ENCODE measurements around the gene CELSR2.

DNA sequence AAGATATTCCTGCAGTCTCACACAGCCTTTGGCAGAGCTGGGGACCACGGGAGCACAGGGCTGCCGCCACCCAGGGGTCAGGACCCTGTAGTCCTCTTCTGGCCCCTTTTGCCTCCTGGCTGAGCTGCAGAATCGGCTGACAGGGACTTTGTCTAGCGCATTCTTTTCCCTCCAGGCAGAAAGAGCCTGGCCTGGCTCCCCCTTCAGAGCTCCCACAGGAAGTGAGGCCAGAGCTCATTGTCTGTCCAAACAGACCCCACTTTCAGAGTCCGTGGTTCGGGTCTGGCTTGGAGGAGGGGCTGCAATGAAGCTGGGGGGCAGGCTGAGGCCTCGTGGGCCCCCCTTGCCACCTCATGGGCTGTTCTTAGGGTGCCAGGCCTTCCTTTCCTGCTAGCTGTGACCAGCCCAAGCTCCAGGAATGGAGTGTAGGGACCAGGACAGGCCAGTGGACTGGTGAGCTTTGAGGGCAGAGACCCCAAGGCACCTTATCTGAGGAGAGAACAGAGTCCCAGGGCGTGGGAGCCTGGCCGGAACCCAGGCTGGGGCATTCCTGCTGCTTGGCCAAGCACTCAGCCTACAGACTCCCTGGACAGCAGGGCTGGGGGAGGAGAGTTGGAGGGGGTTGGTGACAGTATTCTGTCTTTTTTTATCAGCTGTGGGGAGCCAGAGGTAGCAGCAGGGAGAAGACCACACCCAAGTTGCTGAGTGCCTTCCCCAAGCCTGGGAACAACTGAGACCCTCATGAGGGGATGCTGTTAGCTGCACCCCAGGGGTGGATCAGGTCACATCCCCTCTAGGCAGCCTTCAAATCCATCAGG lies 4.7 kb downstream of the CELSR2 start:
- TF ChIP-seq, protein P1, sequence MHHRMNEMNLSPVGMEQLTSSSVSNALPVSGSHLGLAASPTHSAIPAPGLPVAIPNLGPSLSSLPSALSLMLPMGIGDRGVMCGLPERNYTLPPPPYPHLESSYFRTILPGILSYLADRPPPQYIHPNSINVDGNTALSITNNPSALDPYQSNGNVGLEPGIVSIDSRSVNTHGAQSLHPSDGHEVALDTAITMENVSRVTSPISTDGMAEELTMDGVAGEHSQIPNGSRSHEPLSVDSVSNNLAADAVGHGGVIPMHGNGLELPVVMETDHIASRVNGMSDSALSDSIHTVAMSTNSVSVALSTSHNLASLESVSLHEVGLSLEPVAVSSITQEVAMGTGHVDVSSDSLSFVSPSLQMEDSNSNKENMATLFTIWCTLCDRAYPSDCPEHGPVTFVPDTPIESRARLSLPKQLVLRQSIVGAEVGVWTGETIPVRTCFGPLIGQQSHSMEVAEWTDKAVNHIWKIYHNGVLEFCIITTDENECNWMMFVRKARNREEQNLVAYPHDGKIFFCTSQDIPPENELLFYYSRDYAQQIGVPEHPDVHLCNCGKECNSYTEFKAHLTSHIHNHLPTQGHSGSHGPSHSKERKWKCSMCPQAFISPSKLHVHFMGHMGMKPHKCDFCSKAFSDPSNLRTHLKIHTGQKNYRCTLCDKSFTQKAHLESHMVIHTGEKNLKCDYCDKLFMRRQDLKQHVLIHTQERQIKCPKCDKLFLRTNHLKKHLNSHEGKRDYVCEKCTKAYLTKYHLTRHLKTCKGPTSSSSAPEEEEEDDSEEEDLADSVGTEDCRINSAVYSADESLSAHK (tag by site-specific recombination; IDR thresholded peaks at IDR 0.05): no peak
- TF ChIP-seq, protein P2, sequence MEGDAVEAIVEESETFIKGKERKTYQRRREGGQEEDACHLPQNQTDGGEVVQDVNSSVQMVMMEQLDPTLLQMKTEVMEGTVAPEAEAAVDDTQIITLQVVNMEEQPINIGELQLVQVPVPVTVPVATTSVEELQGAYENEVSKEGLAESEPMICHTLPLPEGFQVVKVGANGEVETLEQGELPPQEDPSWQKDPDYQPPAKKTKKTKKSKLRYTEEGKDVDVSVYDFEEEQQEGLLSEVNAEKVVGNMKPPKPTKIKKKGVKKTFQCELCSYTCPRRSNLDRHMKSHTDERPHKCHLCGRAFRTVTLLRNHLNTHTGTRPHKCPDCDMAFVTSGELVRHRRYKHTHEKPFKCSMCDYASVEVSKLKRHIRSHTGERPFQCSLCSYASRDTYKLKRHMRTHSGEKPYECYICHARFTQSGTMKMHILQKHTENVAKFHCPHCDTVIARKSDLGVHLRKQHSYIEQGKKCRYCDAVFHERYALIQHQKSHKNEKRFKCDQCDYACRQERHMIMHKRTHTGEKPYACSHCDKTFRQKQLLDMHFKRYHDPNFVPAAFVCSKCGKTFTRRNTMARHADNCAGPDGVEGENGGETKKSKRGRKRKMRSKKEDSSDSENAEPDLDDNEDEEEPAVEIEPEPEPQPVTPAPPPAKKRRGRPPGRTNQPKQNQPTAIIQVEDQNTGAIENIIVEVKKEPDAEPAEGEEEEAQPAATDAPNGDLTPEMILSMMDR (tag by site-specific recombination; IDR thresholded peaks at IDR 0.05): no peak
- no peak for TF ChIP-seq ZNF433 (tag by site-specific recombination; IDR thresholded peaks at IDR 0.05; ENCODE audit: low read depth)
